GM19238 (cell line): ENCODE results near the gene NBEAL2.

ENCODE experiments used
- DNase-seq: peaks from one replicate; pipeline ENCODE4 v3.0.0; 2011; ENCODE audit warnings: low spot score; ENCODE audit not compliant: insufficient read length

NBEAL2 gene, protein sequence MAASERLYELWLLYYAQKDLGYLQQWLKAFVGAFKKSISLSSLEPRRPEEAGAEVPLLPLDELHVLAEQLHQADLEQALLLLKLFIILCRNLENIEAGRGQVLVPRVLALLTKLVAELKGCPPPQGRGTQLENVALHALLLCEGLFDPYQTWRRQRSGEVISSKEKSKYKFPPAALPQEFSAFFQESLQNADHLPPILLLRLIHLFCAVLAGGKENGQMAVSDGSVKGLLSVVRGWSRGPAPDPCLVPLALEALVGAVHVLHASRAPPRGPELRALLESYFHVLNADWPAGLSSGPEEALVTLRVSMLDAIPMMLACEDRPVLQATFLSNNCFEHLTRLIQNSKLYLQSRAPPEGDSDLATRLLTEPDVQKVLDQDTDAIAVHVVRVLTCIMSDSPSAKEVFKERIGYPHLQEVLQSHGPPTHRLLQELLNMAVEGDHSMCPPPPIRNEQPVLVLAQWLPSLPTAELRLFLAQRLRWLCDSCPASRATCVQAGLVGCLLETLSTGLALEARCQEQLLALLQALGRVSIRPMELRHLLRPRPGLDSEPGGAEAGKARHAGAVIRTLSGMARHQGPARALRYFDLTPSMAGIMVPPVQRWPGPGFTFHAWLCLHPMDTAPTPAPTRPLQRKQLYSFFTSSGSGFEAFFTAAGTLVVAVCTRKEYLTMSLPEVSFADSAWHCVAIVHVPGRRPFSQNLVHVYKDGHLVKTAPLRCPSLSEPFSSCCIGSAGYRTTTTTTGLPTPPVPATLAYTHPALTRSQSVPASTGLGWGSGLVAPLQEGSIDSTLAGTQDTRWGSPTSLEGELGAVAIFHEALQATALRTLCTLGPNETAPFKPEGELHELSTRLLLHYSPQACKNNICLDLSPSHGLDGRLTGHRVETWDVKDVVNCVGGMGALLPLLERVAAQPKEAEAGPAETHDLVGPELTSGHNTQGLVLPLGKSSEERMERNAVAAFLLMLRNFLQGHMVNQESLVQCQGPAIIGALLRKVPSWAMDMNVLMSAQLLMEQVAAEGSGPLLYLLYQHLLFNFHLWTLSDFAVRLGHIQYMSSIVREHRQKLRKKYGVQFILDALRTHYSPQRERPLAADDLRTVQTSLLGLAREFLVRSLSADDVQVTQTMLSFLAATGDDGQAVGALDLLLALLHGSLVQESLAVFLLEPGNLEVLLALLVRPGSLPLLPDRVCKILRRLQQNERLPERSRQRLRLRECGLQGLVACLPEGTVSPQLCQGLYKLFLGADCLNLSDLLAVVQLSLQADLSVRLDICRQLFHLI (N-terminal part only)

GRCh38 chr3:46978985-46979944 is at the start of gene NBEAL2:
Gene NBEAL2, plus strand, starts transcription at chr3:46979666. Its CDS starts 196 bp downstream, at chr3:46979862.
- DNase-seq, result peak; percentile 95

GRCh38 chr3:46930166-46930944 is 49.1 kb upstream of the NBEAL2 start:
- no peak for DNase-seq

DNA sequence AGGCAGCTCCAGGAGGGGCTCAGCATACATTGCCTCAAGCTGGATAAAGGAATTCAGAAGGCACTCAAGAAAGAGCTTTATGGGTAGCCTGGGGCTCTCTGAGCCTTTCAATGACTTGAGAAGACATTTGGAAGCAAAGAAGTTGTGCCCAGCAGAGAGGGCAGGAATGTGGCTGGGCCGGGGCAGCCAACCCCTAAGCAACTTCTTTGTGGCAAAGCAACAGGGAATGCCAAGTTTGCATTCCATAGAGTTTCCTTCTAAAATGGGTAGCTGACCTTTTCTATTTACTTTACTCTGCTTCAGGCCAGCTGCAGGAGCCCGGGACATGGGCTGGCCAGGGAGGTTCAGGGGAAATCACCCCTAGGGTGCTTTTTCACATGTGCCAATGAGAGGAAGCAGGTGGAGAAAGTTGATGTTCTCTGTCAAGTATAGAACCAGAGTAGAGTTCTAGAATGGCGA is 48.5 kb upstream of the NBEAL2 start:
- DNase-seq, result no peak

- DNase-seq, result no peak
Measured at GRCh38 chr3:46931631-46932331, 47.7 kb upstream of the NBEAL2 start.

- no peak for DNase-seq
Measured at GRCh38 chr3:46932455-46933225, 46.8 kb upstream of the NBEAL2 start.

DNA sequence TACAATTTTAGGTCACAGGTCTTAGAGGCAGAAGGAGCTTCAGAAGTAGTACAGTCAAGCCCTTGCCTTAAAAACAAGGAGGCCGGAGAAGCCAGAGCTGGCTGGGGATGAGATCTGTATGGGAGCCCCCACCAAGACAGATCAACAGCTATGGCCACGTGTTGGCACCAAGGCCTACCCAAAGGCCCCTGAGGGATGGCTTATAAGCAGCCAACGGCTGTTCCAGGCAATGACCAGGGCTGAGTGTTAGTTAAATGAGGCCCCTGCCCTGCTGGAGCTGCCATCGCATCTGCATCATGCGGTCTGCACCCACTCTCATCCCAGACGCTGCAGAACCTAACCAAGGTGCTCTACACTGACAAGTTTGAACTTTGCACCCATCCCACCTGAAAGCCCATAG is 46.2 kb upstream of the NBEAL2 start:
- no peak for DNase-seq

DNA sequence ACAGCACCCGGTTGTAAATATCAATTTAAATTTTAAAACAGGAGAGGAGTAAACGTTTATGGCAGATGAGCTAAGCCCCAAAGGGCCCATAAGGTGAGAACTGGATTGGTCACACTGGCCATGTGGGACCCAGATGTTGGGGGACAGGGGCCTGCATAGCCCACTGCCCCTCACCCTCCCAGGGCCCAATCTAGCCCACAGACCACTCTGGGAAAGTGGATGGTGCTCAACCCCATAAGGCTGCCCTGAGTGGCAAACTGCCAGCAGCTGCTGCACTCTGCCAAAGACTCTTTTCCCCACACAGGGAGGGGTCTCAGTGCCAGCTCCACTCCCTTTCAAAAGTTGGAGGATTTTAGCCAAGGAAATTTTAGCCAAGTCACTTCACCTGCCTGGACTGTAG is 45.4 kb upstream of the NBEAL2 start:
- no peak for DNase-seq

- DNase-seq, result no peak
Measured at GRCh38 chr3:46934498-46935167, 44.8 kb upstream of the NBEAL2 start.

- no peak for DNase-seq
Measured at GRCh38 chr3:46935168-46935858, 44.2 kb upstream of the NBEAL2 start.

DNA sequence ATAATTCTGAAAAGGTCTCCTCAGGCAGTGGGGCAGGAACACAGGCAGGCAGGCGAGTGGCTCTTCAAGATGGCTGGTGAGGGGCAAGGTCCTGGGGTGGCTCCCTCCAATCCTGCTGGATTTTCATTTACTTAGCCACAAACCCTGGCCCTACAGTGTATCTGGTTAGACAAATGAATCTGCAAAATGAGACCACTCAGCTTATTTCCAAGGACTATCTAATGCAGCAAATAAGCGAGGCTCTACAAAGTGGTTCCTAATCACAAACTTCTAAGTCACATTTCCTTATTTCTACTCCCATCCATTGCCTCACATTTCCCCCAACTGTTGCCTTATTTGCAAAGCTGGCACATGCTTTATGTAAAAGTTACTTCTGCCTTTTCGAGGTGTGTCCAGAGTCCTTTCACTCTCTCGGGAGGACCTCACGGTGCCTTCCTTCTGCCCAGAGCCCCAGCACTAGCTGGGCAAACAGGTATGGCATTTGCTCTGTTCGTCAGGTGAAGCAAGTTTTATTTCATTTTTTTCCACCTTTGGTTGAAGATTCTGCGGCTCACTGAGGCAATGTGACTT is 43.4 kb upstream of the NBEAL2 start:
- no peak for DNase-seq

- DNase-seq, result no peak
Measured at GRCh38 chr3:46936733-46937250, 42.7 kb upstream of the NBEAL2 start.

DNA sequence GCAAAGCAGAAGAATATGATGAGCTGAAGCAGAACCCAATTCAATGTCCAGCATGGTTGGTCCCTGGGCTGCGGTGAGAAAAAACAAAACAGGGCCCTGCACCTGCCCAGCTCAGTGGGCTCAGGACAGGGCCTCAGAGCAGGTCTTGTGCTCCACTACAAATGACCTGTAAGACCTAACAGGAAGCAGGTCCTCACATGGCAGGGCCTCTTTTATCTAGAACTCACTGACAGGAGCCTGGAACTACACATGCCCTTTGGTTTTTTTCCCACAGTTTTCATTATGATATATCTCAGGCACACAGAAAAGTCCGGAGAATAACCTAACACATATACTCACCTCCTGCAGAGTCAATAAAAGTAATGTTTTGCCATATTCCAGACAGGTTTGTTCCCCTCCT is 41.3 kb upstream of the NBEAL2 start:
- DNase-seq, result no peak

DNA sequence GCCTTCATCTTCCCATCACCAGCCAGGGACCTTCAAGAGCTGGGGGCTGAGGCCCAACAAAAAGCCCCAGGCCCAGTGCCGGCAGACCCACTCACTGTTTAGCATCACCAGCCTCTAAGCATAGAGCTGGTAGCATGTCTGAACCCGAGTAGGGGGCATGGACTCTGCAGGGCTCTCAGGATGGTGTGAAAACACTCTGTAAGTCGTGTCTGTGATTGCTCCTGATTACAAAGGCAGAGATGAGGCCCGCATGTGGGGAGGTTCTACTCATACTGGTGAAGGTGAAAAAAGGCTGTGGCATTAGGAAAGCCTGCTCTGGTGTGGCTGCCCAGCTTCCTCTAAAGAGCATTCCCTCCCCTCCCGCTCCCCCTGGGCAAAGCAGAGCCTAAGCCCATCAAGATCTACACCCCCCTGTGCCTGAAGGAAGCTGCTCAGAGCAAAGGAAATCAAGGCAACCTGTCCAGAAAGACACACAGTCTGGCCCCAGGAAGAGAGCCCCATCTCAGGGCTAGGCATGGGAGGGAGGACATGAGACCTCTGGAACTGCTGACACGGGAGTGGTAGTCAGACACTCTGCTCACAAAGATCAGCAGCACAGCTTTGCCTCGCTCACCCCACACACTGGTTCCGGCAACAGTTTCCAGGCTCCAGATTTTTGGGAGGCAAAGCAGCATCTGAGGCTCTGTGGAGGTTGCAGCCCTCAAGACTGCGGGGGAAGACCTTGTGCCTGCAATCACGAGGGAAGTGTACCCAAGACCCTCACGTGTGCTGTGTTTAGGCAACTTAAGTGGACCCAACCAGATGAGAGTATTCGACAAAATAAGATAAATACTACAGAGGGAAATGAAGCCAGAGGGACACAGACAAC is 39.7 kb upstream of the NBEAL2 start:
- no peak for DNase-seq

GRCh38 chr3:46942076-46942475 is 37.4 kb upstream of the NBEAL2 start:
- DNase-seq, result no peak

DNA sequence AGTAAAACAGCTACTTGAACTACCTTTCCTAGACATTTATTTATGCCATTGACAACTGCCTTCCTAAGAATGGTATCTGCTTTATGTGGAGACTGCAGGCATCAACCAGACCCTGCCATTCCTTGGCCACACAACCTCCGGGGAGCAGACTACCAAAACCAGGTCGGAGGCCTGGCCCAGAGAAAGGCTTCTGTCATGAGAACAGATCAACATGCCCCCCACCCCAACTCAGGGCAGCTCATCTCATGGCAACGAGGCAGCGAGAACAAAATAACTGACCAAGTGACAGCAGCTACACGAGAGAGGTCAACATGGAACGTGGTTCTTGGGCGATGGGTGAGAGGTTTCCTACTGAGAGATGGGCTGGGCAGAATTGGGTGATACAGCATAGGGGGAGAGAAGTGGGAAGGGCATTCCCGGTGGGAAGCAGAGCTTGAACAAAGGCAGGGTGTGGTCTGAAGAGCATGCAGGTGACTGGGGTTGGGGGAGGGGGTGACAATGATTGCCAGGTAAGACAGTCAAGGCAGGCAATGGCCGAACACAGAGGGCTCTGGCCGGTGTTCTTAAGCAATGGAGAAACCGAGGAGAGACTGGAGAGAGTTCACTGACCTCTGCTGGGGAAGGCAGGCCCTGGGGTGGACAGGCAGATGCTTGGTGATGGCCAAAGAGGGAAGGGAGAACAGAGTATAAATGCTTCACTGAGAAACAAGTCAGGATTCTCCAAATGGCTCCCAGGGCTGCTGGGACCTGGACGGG is 36.8 kb upstream of the NBEAL2 start:
- no peak for DNase-seq
